SK-N-SH (cell line): ENCODE results near the gene CALHM5. TPM values are rescaled to one million over a fixed set of nuclear protein-coding genes. Genes with fewer than 3 reads are reported as not detected.

Experiments used
- CTCF ChIA-PET: fragments of 300-600, 350-600 bp; formaldehyde crosslinking; extraction: SDS; loops from one replicate; lab custom pipeline; 2021; lab: Yijun Ruan, JAX
- POLR2A ChIA-PET: fragments of 350-600 bp; sonication (Branson Sonifier 250); formaldehyde crosslinking; extraction: SDS; loops from one replicate; lab custom pipeline; 2020; ENCODE audit warnings: antibody characterized with exemption, inconsistent platforms; lab: Yijun Ruan, JAX
- DNase-seq: peaks from one replicate; pipeline ENCODE4 v3.0.0; 2012
- H2AFZ ChIP-seq: fragments of 200-600 bp; sonication (generic); 2 replicates; pipeline ENCODE4 v1.8.1; 2016; ENCODE audit warnings: antibody characterized with exemption, mild to moderate bottlenecking, low read depth
- H3F3A ChIP-seq: fragments of 200-600 bp; sonication (generic); replicated peaks from 2 replicates; pipeline ENCODE3; 2016; ENCODE audit warnings: antibody characterized with exemption, mild to moderate bottlenecking; ENCODE audit not compliant: insufficient read depth
- H3K27ac ChIP-seq, 2 experiments: fragments of 200-500 bp in 1 of 2; fragments of 200-600 bp in 1 of 2; sonication (Bioruptor generic) in 1 of 2; sonication (generic), shearing (Covaris generic) in 1 of 2; 2 replicates each; pipeline versions ENCODE4 v1.5.1 to v1.6.1; 2014 to 2016; ENCODE audit warnings: low read depth in 2 of 2, inconsistent platforms in 1 of 2, low read length in 1 of 2, mild to moderate bottlenecking in 1 of 2, mixed read lengths in 1 of 2
- H3K27me3 ChIP-seq: fragments of 200-600 bp; sonication (generic), shearing (Covaris generic); 2 replicates; pipeline ENCODE4 v1.6.1; 2016; ENCODE audit warnings: mixed run types; ENCODE audit not compliant: insufficient read depth
- H3K36me3 ChIP-seq, 2 experiments: fragments of 200-500 bp in 1 of 2; fragments of 200-600 bp in 1 of 2; sonication (Bioruptor generic) in 1 of 2; sonication (generic) in 1 of 2; replicated peaks in 1 of 2; 2 replicates each; pipeline versions ENCODE3 to v1.5.1; 2014 to 2016; ENCODE audit warnings: low read length in 1 of 2, mild to moderate bottlenecking in 1 of 2; ENCODE audit not compliant: insufficient read depth in 2 of 2, control insufficient read depth in 1 of 2
- H3K4me1 ChIP-seq, 2 experiments: fragments of 200-500 bp in 1 of 2; fragments of 200-600 bp in 1 of 2; sonication (Bioruptor generic) in 1 of 2; sonication (generic), shearing (Covaris generic) in 1 of 2; 2 replicates each; pipeline versions ENCODE4 v1.5.1 to v1.6.1; 2014 to 2016; ENCODE audit warnings: low read depth in 1 of 2, low read length in 1 of 2, mixed run types in 1 of 2; ENCODE audit not compliant: insufficient read depth in 2 of 2, control insufficient read depth in 1 of 2
- H3K4me2 ChIP-seq: fragments of 200-600 bp; sonication (generic), shearing (Covaris generic); 2 replicates; pipeline ENCODE4 v1.6.1; 2017; ENCODE audit warnings: mixed run types
- H3K4me3 ChIP-seq, 2 experiments: fragments of 200-500 bp in 1 of 2; fragments of 200-600 bp in 1 of 2; sonication (Bioruptor generic) in 1 of 2; sonication (generic), shearing (Covaris generic) in 1 of 2; 2 replicates each; pipeline versions ENCODE4 v1.5.1 to v1.8.1; 2014 to 2016; ENCODE audit warnings: low read depth in 2 of 2, inconsistent platforms in 1 of 2, low read length in 1 of 2, mild to moderate bottlenecking in 1 of 2, mixed read lengths in 1 of 2, moderate library complexity in 1 of 2
- H3K79me2 ChIP-seq: fragments of 200-600 bp; sonication (generic); 2 replicates; pipeline ENCODE4 v1.8.1; 2017; ENCODE audit warnings: mild to moderate bottlenecking; ENCODE audit not compliant: insufficient read depth
- H3K9ac ChIP-seq: fragments of 200-600 bp; sonication (generic); 2 replicates; pipeline ENCODE4 v1.6.1; 2017; ENCODE audit warnings: mixed run types
- H3K9me2 ChIP-seq: fragments of 200-600 bp; sonication (generic); 2 replicates; pipeline ENCODE4 v1.6.1; 2017; ENCODE audit warnings: mixed run types
- H3K9me3 ChIP-seq: fragments of 200-600 bp; sonication (generic); 2 replicates; pipeline ENCODE4 v1.6.1; 2017; ENCODE audit warnings: mixed run types, mild to moderate bottlenecking, moderate library complexity
- H4K20me1 ChIP-seq: fragments of 200-600 bp; sonication (generic); 2 replicates; pipeline ENCODE4 v1.6.1; 2017; ENCODE audit warnings: mild to moderate bottlenecking, mixed run types; ENCODE audit not compliant: insufficient read depth
- CHD2 ChIP-seq: fragments of 150-350 bp; IDR thresholded peaks from 2 replicates; pipeline ENCODE4 v1.6.1; 2018; ENCODE audit warnings: low read length; ENCODE audit not compliant: partially characterized antibody
- FOXJ3 ChIP-seq: sonication (generic); formaldehyde crosslinking; IDR thresholded peaks from 2 replicates; pipeline ENCODE4 v1.5.1; 2020; ENCODE audit warnings: mild to moderate bottlenecking, missing genetic modification reagents
- NRF1 ChIP-seq: IDR thresholded peaks from 2 replicates; pipeline ENCODE4 v1.6.1; 2012; ENCODE audit warnings: low read depth, mild to moderate bottlenecking, low read length
- RAD21 ChIP-seq: IDR thresholded peaks from 2 replicates; pipeline ENCODE4 v1.6.1; 2012; ENCODE audit warnings: mild to moderate bottlenecking, low read length
- SIN3A ChIP-seq: IDR thresholded peaks from 2 replicates; pipeline ENCODE4 v1.6.1; 2012; ENCODE audit warnings: low read depth, mild to moderate bottlenecking, low read length, moderate library complexity, borderline replicate concordance
- SMC3 ChIP-seq: IDR thresholded peaks from 2 replicates; pipeline ENCODE4 v1.6.1; 2012; ENCODE audit warnings: low read depth, low read length, improper control_type of control experiment
- TAF1 ChIP-seq: IDR thresholded peaks from 2 replicates; pipeline ENCODE4 v1.6.1; 2012; ENCODE audit warnings: low read depth, mild to moderate bottlenecking, low read length, moderate library complexity, borderline replicate concordance
- TCF12 ChIP-seq: IDR thresholded peaks from 2 replicates; pipeline ENCODE4 v1.4.0; 2012
- YY1 ChIP-seq: IDR thresholded peaks from 2 replicates; pipeline ENCODE4 v1.4.0; 2012; ENCODE audit warnings: low read depth, mild to moderate bottlenecking
- WGBS: methylation state at CpG from one replicate; pipeline ENCODE4 v1.1.6; 2017; ENCODE audit warnings: low lambda C conversion rate; 5-methylcytosine and 5-hydroxymethylcytosine counted together
- polyA plus RNA-seq, 3 experiments: library from polyadenylated mRNA; depleted of rRNA; stranded (reverse); fragments of >200 nt; gene quantifications; 2 replicates each; pipeline ENCODE4 v1.2.3, GENCODE V29; 2012
- TF ChIP-seq, protein P1 (sequence below): IDR thresholded peaks from 2 replicates; pipeline ENCODE4 v1.4.0; 2012; ENCODE audit warnings: low read depth, borderline replicate concordance
- TF ChIP-seq, protein P2 (sequence below): IDR thresholded peaks from 2 replicates; pipeline ENCODE4 v1.4.0; 2012; ENCODE audit warnings: low read depth
- TF ChIP-seq, protein P3 (sequence below): fragments of 150-350 bp; IDR thresholded peaks from 2 replicates; pipeline ENCODE4 v1.6.1; 2016; ENCODE audit warnings: mild to moderate bottlenecking, low read depth, low read length

The CALHM5 gene
- polyA plus RNA-seq, 1 of the 3 experiments (the other 2 are of a cell fraction), result 0.38 TPM

DNA sequence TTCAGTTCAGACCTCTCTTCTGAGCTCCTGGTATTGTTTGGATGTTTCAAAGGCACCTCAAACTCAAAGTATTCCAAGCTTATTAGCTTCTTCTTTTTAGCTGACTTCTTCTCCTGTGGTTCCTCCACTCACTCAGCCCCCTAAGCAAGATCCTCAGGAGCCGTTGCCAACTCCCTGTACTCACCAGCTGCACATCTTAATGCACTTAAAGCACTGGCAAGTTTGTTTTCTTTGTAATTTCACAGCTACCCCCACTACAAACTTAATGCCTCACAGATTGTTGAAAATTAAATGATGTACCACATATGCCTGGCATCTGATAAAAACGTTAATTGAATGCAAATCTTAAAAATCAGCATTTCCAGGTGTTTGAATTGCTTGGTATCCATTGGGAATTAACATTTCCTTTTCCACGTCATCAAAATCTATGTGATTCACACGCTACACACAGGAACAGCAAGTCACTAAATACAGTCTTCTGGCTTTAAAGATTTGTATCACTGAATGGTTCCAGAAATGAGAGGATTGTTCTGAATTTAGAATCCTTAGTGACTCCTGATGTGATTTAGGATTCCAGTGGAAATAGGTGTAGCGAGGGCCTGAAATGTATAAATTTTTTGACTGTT is 25.8 kb upstream of the CALHM5 start:
- H3K9me2 ChIP-seq, result no peaks in the 10 kb centered on the region
- H3K79me2 ChIP-seq, result no peaks in the 10 kb centered on the region
- TF ChIP-seq SMC3 (no peak), YY1 (no peak)
- TF ChIP-seq, protein P1, sequence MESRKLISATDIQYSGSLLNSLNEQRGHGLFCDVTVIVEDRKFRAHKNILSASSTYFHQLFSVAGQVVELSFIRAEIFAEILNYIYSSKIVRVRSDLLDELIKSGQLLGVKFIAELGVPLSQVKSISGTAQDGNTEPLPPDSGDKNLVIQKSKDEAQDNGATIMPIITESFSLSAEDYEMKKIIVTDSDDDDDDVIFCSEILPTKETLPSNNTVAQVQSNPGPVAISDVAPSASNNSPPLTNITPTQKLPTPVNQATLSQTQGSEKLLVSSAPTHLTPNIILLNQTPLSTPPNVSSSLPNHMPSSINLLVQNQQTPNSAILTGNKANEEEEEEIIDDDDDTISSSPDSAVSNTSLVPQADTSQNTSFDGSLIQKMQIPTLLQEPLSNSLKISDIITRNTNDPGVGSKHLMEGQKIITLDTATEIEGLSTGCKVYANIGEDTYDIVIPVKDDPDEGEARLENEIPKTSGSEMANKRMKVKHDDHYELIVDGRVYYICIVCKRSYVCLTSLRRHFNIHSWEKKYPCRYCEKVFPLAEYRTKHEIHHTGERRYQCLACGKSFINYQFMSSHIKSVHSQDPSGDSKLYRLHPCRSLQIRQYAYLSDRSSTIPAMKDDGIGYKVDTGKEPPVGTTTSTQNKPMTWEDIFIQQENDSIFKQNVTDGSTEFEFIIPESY, result no peak
- no peaks in the 10 kb centered on the region for H3F3A ChIP-seq
- H3K4me3 ChIP-seq, result no peak overlapping the region
- no peaks in the 10 kb centered on the region for H3K9me3 ChIP-seq
- no peaks in the 10 kb centered on the region for H3K27me3 ChIP-seq
- H4K20me1 ChIP-seq, result no peaks in the 10 kb centered on the region
- H3K9ac ChIP-seq, result no peak overlapping the region
- no peak overlapping the region for H2AFZ ChIP-seq
- no peak for DNase-seq
- ChIA-PET POLR2A (no interaction called here), CTCF (no interaction called here)
- WGBS, result 40% methylated on average over 5 of the region's 5 CpGs
- H3K4me2 ChIP-seq, result no peak overlapping the region
- H3K27ac ChIP-seq, result no peak overlapping the region
- H3K4me1 ChIP-seq, result no peaks in the 10 kb centered on the region; a peak in 1 of 4 replicates
- no peaks in the 10 kb centered on the region for H3K36me3 ChIP-seq

DNA sequence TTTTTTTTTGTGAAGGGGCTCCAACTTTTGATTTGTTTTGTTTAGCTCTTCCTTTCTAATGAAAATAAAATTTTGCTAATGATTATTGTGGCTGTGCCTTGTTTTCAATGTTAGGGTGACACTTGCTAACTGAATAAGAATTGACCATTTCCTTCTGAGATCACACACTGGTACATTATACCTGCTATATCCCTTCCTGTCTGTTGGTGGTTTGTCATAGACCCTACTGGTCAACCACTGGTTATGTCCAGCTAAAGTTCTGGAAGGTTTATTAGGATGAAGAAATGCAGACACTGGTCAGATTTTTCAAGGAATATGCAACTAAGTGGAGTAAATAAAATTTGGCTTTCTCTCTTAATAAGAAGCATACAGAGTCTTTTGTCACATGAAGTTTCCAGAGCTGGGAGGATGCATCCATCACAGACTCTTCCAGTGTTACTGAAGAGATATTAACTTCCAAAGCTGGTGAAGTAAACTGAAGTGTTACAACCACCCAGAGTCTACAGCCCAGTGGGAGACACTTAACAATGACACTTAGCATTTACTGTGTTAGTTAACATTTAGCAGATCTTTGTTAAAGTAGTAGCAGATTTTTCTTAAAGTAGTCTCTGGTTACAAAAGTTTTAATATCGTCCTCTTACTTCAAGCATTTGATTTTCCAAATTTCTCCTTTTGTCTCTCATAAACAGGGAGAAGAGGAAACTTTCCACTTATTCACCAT is 19.7 kb upstream of the CALHM5 start:
- Histone ChIP-seq H3K4me3 (no peak overlapping the region), H3K9me3 (no peaks in the 10 kb centered on the region), H3K4me2 (no peak overlapping the region), H3K4me1 (no peaks in the 10 kb centered on the region), H4K20me1 (no peaks in the 10 kb centered on the region), H3F3A (no peaks in the 10 kb centered on the region), H3K27me3 (no peaks in the 10 kb centered on the region), H3K9me2 (no peaks in the 10 kb centered on the region), H3K27ac (no peak overlapping the region), H3K9ac (no peak overlapping the region), H3K36me3 (no peaks in the 10 kb centered on the region), H3K79me2 (no peaks in the 10 kb centered on the region), H2AFZ (no peak overlapping the region)
- TF ChIP-seq RAD21 (no peak), SIN3A (no peak), TAF1 (no peak)
- no peak for DNase-seq
- ChIA-PET CTCF (no interaction called here), POLR2A (no interaction called here)
- 39% methylated on average over 1 of the region's 1 CpG for WGBS

DNA sequence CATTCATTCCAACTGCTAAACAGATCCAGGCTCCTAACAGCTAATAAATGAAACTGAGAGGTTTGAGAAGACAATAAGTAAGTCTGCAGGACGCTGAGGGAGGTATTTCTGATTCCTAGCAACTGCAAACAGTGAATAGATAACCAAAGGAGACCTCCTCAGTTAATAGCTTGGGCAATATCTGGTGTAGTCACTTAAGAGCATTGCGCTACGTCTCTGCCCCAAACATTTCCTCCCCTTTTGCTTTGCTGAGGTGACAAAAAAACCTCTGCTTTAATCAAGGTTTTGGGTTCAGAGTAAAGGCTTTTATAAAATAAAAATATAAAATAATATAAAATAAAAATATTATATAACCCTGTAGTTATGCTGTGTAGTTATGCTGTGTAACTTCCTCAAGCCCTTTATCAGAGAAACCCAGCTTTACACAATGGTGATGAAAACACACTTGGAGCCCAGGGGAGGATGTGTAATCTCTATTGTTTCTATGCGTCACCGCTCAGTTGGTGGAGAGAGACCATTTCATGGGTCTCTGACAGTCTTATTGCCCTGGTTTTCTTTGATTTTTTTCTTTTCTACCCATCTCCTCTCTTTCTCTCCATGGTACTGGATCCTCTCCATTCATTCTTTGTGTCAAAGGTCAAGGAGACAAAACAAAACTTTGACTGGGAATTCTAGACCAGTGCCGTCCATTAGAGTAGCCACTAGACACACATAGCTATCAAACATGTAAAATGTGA is 18.9 kb upstream of the CALHM5 start:
- Histone ChIP-seq H3K4me1 (no peaks in the 10 kb centered on the region), H2AFZ (no peak overlapping the region), H3K36me3 (no peaks in the 10 kb centered on the region), H4K20me1 (no peaks in the 10 kb centered on the region), H3K9ac (no peak overlapping the region), H3K4me2 (no peak overlapping the region), H3K27me3 (no peaks in the 10 kb centered on the region), H3K9me3 (no peaks in the 10 kb centered on the region), H3K9me2 (no peaks in the 10 kb centered on the region), H3K4me3 (no peak overlapping the region), H3K79me2 (no peaks in the 10 kb centered on the region), H3F3A (no peaks in the 10 kb centered on the region), H3K27ac (no peak overlapping the region)
- ChIA-PET CTCF (no interaction called here), POLR2A (no interaction called here)
- WGBS, result 61% methylated on average over 6 of the region's 6 CpGs
- DNase-seq, result no peak
- TF ChIP-seq CHD2 (no peak), TAF1 (no peak), NRF1 (no peak), FOXJ3 (CRISPR knock-in tag) (no peak), SIN3A (no peak), YY1 (no peak), TCF12 (no peak)
- TF ChIP-seq, protein P1, result no peak
- TF ChIP-seq, protein P2, sequence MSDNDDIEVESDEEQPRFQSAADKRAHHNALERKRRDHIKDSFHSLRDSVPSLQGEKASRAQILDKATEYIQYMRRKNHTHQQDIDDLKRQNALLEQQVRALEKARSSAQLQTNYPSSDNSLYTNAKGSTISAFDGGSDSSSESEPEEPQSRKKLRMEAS, result no peak
- TF ChIP-seq, protein P3, sequence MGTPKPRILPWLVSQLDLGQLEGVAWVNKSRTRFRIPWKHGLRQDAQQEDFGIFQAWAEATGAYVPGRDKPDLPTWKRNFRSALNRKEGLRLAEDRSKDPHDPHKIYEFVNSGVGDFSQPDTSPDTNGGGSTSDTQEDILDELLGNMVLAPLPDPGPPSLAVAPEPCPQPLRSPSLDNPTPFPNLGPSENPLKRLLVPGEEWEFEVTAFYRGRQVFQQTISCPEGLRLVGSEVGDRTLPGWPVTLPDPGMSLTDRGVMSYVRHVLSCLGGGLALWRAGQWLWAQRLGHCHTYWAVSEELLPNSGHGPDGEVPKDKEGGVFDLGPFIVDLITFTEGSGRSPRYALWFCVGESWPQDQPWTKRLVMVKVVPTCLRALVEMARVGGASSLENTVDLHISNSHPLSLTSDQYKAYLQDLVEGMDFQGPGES, result no peak
